HepG2 (cell line): ENCODE measurements around the gene NEU4. TPM values are rescaled to one million over a fixed set of nuclear protein-coding genes. Genes with fewer than 3 reads are reported as not detected.
A peak's percentile ranks its signal among the peaks of the same experiment; 100 is the strongest.

ENCODE experiments used
- AGO2 ChIP-seq: fragments of 200-400 bp; formaldehyde crosslinking; optimal IDR thresholded peaks from 2 replicates; pipeline ENCODE3; 2017; ENCODE audit warnings: mild to moderate bottlenecking, low read depth, low read length, moderate library complexity
- DZIP1 ChIP-seq: sonication (generic); formaldehyde crosslinking; IDR thresholded peaks from 2 replicates; pipeline ENCODE4 v1.5.0; 2020; ENCODE audit warnings: mild to moderate bottlenecking, missing genetic modification reagents
- GPN1 ChIP-seq: sonication (generic); formaldehyde crosslinking; IDR thresholded peaks from 2 replicates; pipeline ENCODE4 v1.5.1; 2020; ENCODE audit warnings: missing genetic modification reagents, borderline replicate concordance
- HMGXB4 ChIP-seq, 2 experiments: sonication (generic) in 1 of 2; formaldehyde crosslinking in 1 of 2; IDR thresholded peaks; 2 replicates each; pipeline versions ENCODE4 v1.4.0 to v1.6.1; 2018 to 2020; ENCODE audit warnings: missing genetic modification reagents in 2 of 2, borderline replicate concordance in 1 of 2, low read depth in 1 of 2, mild to moderate bottlenecking in 1 of 2, missing biosample characterization in 1 of 2
- HOXD1 ChIP-seq: sonication (generic); formaldehyde crosslinking; IDR thresholded peaks from 2 replicates; pipeline ENCODE4 v1.5.0; 2020; ENCODE audit warnings: missing genetic modification reagents
- KDM3A ChIP-seq: IDR thresholded peaks from 2 replicates; pipeline ENCODE4 v1.6.1; 2018; ENCODE audit warnings: low read depth, missing compliant biosample characterization
- MTA3 ChIP-seq: sonication (generic); formaldehyde crosslinking; IDR thresholded peaks from 2 replicates; pipeline ENCODE4 v1.4.0; 2020; ENCODE audit warnings: missing genetic modification reagents
- NFE2 ChIP-seq: sonication (generic); formaldehyde crosslinking; IDR thresholded peaks from 2 replicates; pipeline ENCODE4 v1.4.0; 2020; ENCODE audit warnings: missing genetic modification reagents
- PCBP1 ChIP-seq: fragments of 200-400 bp; formaldehyde crosslinking; IDR thresholded peaks from 2 replicates; pipeline ENCODE4 v1.6.1; 2017; ENCODE audit warnings: mild to moderate bottlenecking, low read depth, low read length, borderline replicate concordance
- REPIN1 ChIP-seq: sonication (generic); formaldehyde crosslinking; IDR thresholded peaks from 2 replicates; pipeline ENCODE4 v1.8.0; 2022; ENCODE audit warnings: missing genetic modification reagents, low read depth, mild to moderate bottlenecking, borderline replicate concordance
- SMARCE1 ChIP-seq: fragments of 450-650 bp; IDR thresholded peaks from 2 replicates; pipeline ENCODE4 v1.6.1; 2017; ENCODE audit warnings: borderline replicate concordance
- SNRNP70 ChIP-seq: fragments of 200-400 bp; formaldehyde crosslinking; IDR thresholded peaks from 2 replicates; pipeline ENCODE4 v1.6.1; 2017; ENCODE audit warnings: mild to moderate bottlenecking, low read depth, low read length, moderate library complexity
- TBL1XR1 ChIP-seq: fragments of 150-350 bp; IDR thresholded peaks from 2 replicates; pipeline ENCODE4 v1.6.1; 2014; ENCODE audit warnings: borderline replicate concordance, low read length; ENCODE audit not compliant: partially characterized antibody
- TFE3 ChIP-seq: IDR thresholded peaks from 2 replicates; pipeline ENCODE4 v1.6.1; 2016
- ZBTB34 ChIP-seq: sonication (generic); formaldehyde crosslinking; IDR thresholded peaks from 2 replicates; pipeline ENCODE4 v1.8.0; 2022; ENCODE audit warnings: mild to moderate bottlenecking, missing genetic modification reagents
- ZBTB38 ChIP-seq: sonication (generic); formaldehyde crosslinking; IDR thresholded peaks from 2 replicates; pipeline ENCODE4 v1.5.1; 2020; ENCODE audit warnings: mild to moderate bottlenecking, missing genetic modification reagents
- ZBTB42 ChIP-seq: sonication (generic); formaldehyde crosslinking; IDR thresholded peaks from 2 replicates; pipeline ENCODE4 v1.5.0; 2020; ENCODE audit warnings: mild to moderate bottlenecking, missing genetic modification reagents
- ZMAT5 ChIP-seq: sonication (generic); formaldehyde crosslinking; IDR thresholded peaks from 2 replicates; pipeline ENCODE4 v1.5.0; 2020; ENCODE audit warnings: mild to moderate bottlenecking, low read depth, missing genetic modification reagents, borderline replicate concordance
- ZNF253 ChIP-seq: sonication (generic); formaldehyde crosslinking; IDR thresholded peaks from 2 replicates; pipeline ENCODE4 v1.8.0; 2022; ENCODE audit warnings: mild to moderate bottlenecking, missing genetic modification reagents, borderline replicate concordance
- ZNF670 ChIP-seq: sonication (generic); formaldehyde crosslinking; IDR thresholded peaks from 2 replicates; pipeline ENCODE4 v1.8.0; 2022; ENCODE audit warnings: mild to moderate bottlenecking, missing genetic modification reagents, borderline replicate concordance
- ZNF879 ChIP-seq: sonication (generic); formaldehyde crosslinking; IDR thresholded peaks from 2 replicates; pipeline ENCODE4 v1.8.1; 2023; ENCODE audit warnings: missing genetic modification reagents
- ZSCAN29 ChIP-seq: sonication (generic); formaldehyde crosslinking; conservative IDR thresholded peaks from 2 replicates; pipeline ENCODE4 v1.4.0; 2020; ENCODE audit warnings: mild to moderate bottlenecking, missing genetic modification reagents
- polyA plus RNA-seq, 8 experiments: library from polyadenylated mRNA; depleted of rRNA in 3 of 8; stranded (reverse) in 7 of 8; unstranded in 1 of 8; fragments of >200 nt; fragmentation: Illumina TruSeq in 4 of 8; extraction: Trizol in 4 of 8; gene quantifications; 2 replicates each; pipeline versions ENCODE4 v1.2.1 to v1.2.3, GENCODE V29; 2011 to 2016; ENCODE audit warnings: low read depth in 4 of 8, missing spikeins in 1 of 8, mixed read lengths in 1 of 8; ENCODE audit not compliant: insufficient read depth in 1 of 8
- total RNA-seq, 5 experiments: library from RNA; depleted of rRNA; stranded (reverse); fragments of >200 nt; fragmentation: Illumina TruSeq; extraction: Trizol; gene quantifications; 2 replicates each; pipeline ENCODE4 v1.2.3, GENCODE V29; 2016; ENCODE audit warnings: low read depth in 1 of 5

Gene NEU4
- total and polyA plus RNA-seq, 2 of the 13 experiments (the other 11 are each of a cell fraction or from before 2014, with no cell fraction given), result 53.5 to 107 TPM

GRCh38 chr2:241818229-241818942 lies 9.4 kb downstream of the NEU4 start (continued):
- no peak for TF ChIP-seq ZMAT5 (CRISPR knock-in tag)
- peak; percentile 17; the same call in 1 of the 2 replicates for TF ChIP-seq HOXD1 (CRISPR knock-in tag)
- no peak for TF ChIP-seq MTA3 (CRISPR knock-in tag)
- TF ChIP-seq SNRNP70, result no peak
- no peak for TF ChIP-seq HMGXB4 (CRISPR knock-in tag; IDR thresholded peaks at IDR 0.05; ENCODE audit: borderline replicate concordance in 1 of 2, low read depth in 1 of 2)
- TF ChIP-seq DZIP1 (CRISPR knock-in tag), result no peak
- no peak for TF ChIP-seq ZBTB42 (CRISPR knock-in tag)
- TF ChIP-seq ZNF670 (CRISPR knock-in tag), result no peak; the same call in 1 of the 2 replicates
- TF ChIP-seq ZBTB38 (CRISPR knock-in tag), result no peak
- TF ChIP-seq ZNF879, result no peak
- no peak for TF ChIP-seq TFE3 (CRISPR knock-in tag)
- TF ChIP-seq GPN1 (CRISPR knock-in tag), result no peak
- TF ChIP-seq NFE2, result no peak
- peak; percentile 99 for TF ChIP-seq AGO2
- no peak for TF ChIP-seq SMARCE1
- TF ChIP-seq PCBP1, result no peak; the same call in 1 of the 2 replicates
- TF ChIP-seq REPIN1, result no peak
- TF ChIP-seq ZBTB34, result no peak
- TF ChIP-seq TBL1XR1, result peak; percentile 61
- TF ChIP-seq KDM3A (CRISPR knock-in tag), result no peak
- 0 out of 2 replicates have a peak, but pooled peaks have one; percentile 33 for TF ChIP-seq ZNF253 (CRISPR knock-in tag)
- no peak for TF ChIP-seq ZSCAN29
